ENCODE results near the gene HBA1. TPM values are rescaled to one million over a fixed set of nuclear protein-coding genes. Genes with fewer than 3 reads are reported as not detected.
"Not testable (repeated sequence)": the region's sequence is repeated elsewhere in the genome, so short reads cannot be mapped to it uniquely, and the experiment has no call there.

Gene HBA1
- total RNA-seq, 2 experiments from 2014 or later: not detected

DNA sequence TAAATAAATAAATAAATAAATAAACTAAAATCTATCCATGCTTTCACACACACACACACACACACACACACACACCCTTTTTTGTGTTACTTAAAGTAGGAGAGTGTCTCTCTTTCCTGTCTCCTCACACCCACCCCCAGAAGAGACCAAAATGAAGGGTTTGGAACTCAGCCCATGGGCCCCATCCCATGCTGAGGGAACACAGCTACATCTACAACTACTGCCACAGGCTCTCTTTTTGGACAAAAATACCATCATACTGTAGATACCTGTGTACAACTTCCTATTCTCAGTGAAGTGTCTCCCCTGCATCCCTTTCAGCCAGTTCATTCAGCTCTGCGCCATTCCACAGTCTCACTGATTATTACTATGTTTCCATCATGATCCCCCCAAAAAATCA is 5.7 kb upstream of the HBA1 start:
- DNase-seq: no peak
- no peak for ATAC-seq (ENCODE audit: poor library complexity)
- no peak overlapping the region for H3K4me3 ChIP-seq (ENCODE audit: low read length)
- Mint-ChIP-seq H3K4me3 (no peak overlapping the region), H3K27ac (no peak overlapping the region), H3K27me3 (peaks cover 82% of the 10 kb centered on the region), H3K9me3 (no peaks in the 10 kb centered on the region), H3K36me3 (ENCODE audit: low read depth) (no peaks in the 10 kb centered on the region), H3K4me1 (ENCODE audit: low read depth) (peaks cover 13% of the 10 kb centered on the region)
- intact Hi-C loops (cut with DNase I, micrococcal nuclease): no loop called here
- H3K36me3 ChIP-seq (ENCODE audit: insufficient read depth, low read length): no peaks in the 10 kb centered on the region
- CTCF ChIA-PET: no interaction called here
- TF ChIP-seq, protein P1, sequence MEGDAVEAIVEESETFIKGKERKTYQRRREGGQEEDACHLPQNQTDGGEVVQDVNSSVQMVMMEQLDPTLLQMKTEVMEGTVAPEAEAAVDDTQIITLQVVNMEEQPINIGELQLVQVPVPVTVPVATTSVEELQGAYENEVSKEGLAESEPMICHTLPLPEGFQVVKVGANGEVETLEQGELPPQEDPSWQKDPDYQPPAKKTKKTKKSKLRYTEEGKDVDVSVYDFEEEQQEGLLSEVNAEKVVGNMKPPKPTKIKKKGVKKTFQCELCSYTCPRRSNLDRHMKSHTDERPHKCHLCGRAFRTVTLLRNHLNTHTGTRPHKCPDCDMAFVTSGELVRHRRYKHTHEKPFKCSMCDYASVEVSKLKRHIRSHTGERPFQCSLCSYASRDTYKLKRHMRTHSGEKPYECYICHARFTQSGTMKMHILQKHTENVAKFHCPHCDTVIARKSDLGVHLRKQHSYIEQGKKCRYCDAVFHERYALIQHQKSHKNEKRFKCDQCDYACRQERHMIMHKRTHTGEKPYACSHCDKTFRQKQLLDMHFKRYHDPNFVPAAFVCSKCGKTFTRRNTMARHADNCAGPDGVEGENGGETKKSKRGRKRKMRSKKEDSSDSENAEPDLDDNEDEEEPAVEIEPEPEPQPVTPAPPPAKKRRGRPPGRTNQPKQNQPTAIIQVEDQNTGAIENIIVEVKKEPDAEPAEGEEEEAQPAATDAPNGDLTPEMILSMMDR (IDR thresholded peaks at IDR 0.05): no peak
- POLR2A ChIA-PET: no interaction called here
- H3K4me1 ChIP-seq (ENCODE audit: insufficient read depth, low read length): peaks cover 18% of the 10 kb centered on the region
- H3K27me3 ChIP-seq (ENCODE audit: control insufficient read depth in 1 of 2, insufficient read depth in 2 of 2, low read length in 2 of 2): peaks cover 56 to 60% of the 10 kb centered on the region in 2 experiments
- peaks cover 0 to 4% of the 10 kb centered on the region in 2 experiments for H3K9me3 ChIP-seq (ENCODE audit: control insufficient read depth in 1 of 2, insufficient read depth in 1 of 2, low read length in 2 of 2)
- H3K27ac ChIP-seq (ENCODE audit: low read depth in 1 of 2, low read length in 2 of 2): no peak overlapping the region

DNA sequence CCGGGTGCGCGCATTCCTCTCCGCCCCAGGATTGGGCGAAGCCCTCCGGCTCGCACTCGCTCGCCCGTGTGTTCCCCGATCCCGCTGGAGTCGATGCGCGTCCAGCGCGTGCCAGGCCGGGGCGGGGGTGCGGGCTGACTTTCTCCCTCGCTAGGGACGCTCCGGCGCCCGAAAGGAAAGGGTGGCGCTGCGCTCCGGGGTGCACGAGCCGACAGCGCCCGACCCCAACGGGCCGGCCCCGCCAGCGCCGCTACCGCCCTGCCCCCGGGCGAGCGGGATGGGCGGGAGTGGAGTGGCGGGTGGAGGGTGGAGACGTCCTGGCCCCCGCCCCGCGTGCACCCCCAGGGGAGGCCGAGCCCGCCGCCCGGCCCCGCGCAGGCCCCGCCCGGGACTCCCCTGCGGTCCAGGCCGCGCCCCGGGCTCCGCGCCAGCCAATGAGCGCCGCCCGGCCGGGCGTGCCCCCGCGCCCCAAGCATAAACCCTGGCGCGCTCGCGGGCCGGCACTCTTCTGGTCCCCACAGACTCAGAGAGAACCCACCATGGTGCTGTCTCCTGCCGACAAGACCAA is 4.0 kb upstream of the HBA1 start, which contains the start of gene HBA2:
TSS of gene HBA2 (plus strand) at position 503 of the 568 bp plus-strand sequence. CDS start at position 540, 37 bp downstream.
- H3K27ac Mint-ChIP-seq; H3K4me3 ChIP-seq (ENCODE audit: low read length); H3K9me3 Mint-ChIP-seq; DNase-seq; H3K4me1 ChIP-seq (ENCODE audit: insufficient read depth, low read length); H3K36me3 Mint-ChIP-seq (ENCODE audit: low read depth); H3K27ac ChIP-seq (ENCODE audit: low read depth in 1 of 2, low read length in 2 of 2); CTCF ChIA-PET; intact Hi-C loops (cut with DNase I, micrococcal nuclease); POLR2A ChIA-PET; H3K9me3 ChIP-seq (ENCODE audit: control insufficient read depth in 1 of 2, insufficient read depth in 1 of 2, low read length in 2 of 2); H3K36me3 ChIP-seq (ENCODE audit: insufficient read depth, low read length): not testable (repeated sequence)
- H3K4me1 Mint-ChIP-seq (ENCODE audit: low read depth): peaks cover 13% of the 10 kb centered on the region
- peaks cover 71% of the 10 kb centered on the region for H3K27me3 Mint-ChIP-seq
- H3K27me3 ChIP-seq (ENCODE audit: control insufficient read depth in 1 of 2, insufficient read depth in 2 of 2, low read length in 2 of 2): peaks cover 47 to 49% of the 10 kb centered on the region in 2 experiments
- ATAC-seq (ENCODE audit: poor library complexity): peak; percentile 47
- H3K4me3 Mint-ChIP-seq: peak within 1 kb of the TSS; percentile 4

DNA sequence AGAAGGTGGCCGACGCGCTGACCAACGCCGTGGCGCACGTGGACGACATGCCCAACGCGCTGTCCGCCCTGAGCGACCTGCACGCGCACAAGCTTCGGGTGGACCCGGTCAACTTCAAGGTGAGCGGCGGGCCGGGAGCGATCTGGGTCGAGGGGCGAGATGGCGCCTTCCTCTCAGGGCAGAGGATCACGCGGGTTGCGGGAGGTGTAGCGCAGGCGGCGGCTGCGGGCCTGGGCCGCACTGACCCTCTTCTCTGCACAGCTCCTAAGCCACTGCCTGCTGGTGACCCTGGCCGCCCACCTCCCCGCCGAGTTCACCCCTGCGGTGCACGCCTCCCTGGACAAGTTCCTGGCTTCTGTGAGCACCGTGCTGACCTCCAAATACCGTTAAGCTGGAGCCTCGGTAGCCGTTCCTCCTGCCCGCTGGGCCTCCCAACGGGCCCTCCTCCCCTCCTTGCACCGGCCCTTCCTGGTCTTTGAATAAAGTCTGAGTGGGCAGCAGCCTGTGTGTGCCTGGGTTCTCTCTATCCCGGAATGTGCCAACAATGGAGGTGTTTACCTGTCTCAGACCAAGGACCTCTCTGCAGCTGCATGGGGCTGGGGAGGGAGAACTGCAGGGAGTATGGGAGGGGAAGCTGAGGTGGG is 3.1 kb upstream of the HBA1 start:
- Mint-ChIP-seq H3K27me3 (peaks cover 72% of the 10 kb centered on the region), H3K4me1 (ENCODE audit: low read depth) (peaks cover 13% of the 10 kb centered on the region)
- H3K36me3 Mint-ChIP-seq (ENCODE audit: low read depth); CTCF ChIA-PET; H3K4me3 ChIP-seq (ENCODE audit: low read length); H3K4me3 Mint-ChIP-seq; H3K4me1 ChIP-seq (ENCODE audit: insufficient read depth, low read length); POLR2A ChIA-PET; H3K9me3 Mint-ChIP-seq; DNase-seq; H3K27ac Mint-ChIP-seq; ATAC-seq (ENCODE audit: poor library complexity); intact Hi-C loops (cut with DNase I, micrococcal nuclease); H3K36me3 ChIP-seq (ENCODE audit: insufficient read depth, low read length); H3K9me3 ChIP-seq (ENCODE audit: control insufficient read depth in 1 of 2, insufficient read depth in 1 of 2, low read length in 2 of 2); H3K27ac ChIP-seq (ENCODE audit: low read depth in 1 of 2, low read length in 2 of 2): not testable (repeated sequence)
- peaks cover 47 to 50% of the 10 kb centered on the region in 2 experiments for H3K27me3 ChIP-seq (ENCODE audit: control insufficient read depth in 1 of 2, insufficient read depth in 2 of 2, low read length in 2 of 2)

DNA sequence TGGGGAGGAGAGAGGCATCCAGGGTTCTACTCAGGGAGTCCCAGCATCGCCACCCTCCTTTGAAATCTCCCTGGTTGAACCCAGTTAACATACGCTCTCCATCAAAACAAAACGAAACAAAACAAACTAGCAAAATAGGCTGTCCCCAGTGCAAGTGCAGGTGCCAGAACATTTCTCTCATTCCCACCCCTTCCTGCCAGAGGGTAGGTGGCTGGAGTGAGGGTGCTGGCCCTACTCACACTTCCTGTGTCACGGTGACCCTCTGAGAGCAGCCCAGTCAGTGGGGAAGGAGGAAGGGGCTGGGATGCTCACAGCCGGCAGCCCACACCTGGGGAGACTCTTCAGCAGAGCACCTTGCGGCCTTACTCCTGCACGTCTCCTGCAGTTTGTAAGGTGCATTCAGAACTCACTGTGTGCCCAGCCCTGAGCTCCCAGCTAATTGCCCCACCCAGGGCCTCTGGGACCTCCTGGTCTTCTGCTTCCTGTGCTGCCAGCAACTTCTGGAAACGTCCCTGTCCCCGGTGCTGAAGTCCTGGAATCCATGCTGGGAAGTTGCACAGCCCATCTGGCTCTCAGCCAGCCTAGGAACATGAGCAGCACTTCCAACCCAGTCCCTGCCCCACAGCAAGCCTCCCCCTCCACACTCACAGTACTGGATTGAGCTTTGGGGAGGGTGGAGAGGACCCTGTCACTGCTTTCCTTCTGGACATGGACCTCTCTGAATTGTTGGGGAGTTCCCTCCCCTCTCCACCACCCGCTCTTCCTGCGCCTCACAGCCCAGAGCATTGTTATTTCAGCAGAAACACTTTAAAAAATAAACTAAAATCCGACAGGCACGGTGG is 2.3 kb upstream of the HBA1 start:
- ATAC-seq (ENCODE audit: poor library complexity); H3K36me3 ChIP-seq (ENCODE audit: insufficient read depth, low read length); DNase-seq; H3K9me3 Mint-ChIP-seq; H3K4me3 ChIP-seq (ENCODE audit: low read length); H3K9me3 ChIP-seq (ENCODE audit: control insufficient read depth in 1 of 2, insufficient read depth in 1 of 2, low read length in 2 of 2); intact Hi-C loops (cut with DNase I, micrococcal nuclease); POLR2A ChIA-PET; H3K27ac ChIP-seq (ENCODE audit: low read depth in 1 of 2, low read length in 2 of 2); H3K4me1 ChIP-seq (ENCODE audit: insufficient read depth, low read length); H3K27ac Mint-ChIP-seq; H3K36me3 Mint-ChIP-seq (ENCODE audit: low read depth): not testable (repeated sequence)
- Mint-ChIP-seq H3K4me3 (peak overlapping the region; percentile 70), H3K4me1 (ENCODE audit: low read depth) (peaks cover 13% of the 10 kb centered on the region), H3K27me3 (peaks cover 71% of the 10 kb centered on the region)
- peaks cover 44 to 48% of the 10 kb centered on the region in 2 experiments for H3K27me3 ChIP-seq (ENCODE audit: control insufficient read depth in 1 of 2, insufficient read depth in 2 of 2, low read length in 2 of 2)
- CTCF ChIA-PET: interaction anchor here (1.1 kb wide), 1 partner anchor 77 kb away, joined by 3 read pairs; no protein-coding TSS in a partner anchor
